ENCODE data around the gene ATP1A1. TPM values are rescaled to one million over a fixed set of nuclear protein-coding genes. Genes with fewer than 3 reads are reported as not detected.

The ATP1A1 gene
- total RNA-seq, 4 donors from 2014 or later = 241 to 757 (median 415) TPM

GRCh38 chr1:116390195-116390594 lies 17.2 kb downstream of the ATP1A1 start:
- 87 to 93% methylated on average over 5 of the region's 5 CpGs for WGBS, 2 donors
- no peak overlapping the region for H3K4me3 ChIP-seq (ENCODE audit: low read depth, poor library complexity, severe bottlenecking)
- intact Hi-C loops (cut with DNase I; ENCODE audit: low total_unique reads) = no loop called here
- no peak for TF ChIP-seq CTCF (IDR thresholded peaks at IDR 0.05)
- TF ChIP-seq POLR2A (IDR thresholded peaks at IDR 0.05) = no peak
- no peak for DNase-seq (ENCODE audit: low spot score in 2 of 2)

- no peak overlapping the region for H3K4me3 ChIP-seq (ENCODE audit: low read depth, poor library complexity, severe bottlenecking)
- no peak for TF ChIP-seq POLR2A (IDR thresholded peaks at IDR 0.05)
- no peak for TF ChIP-seq CTCF (IDR thresholded peaks at IDR 0.05)
- WGBS, 2 donors = 78 to 79% methylated on average over 1 of the region's 1 CpG
- intact Hi-C loops (cut with DNase I; ENCODE audit: low total_unique reads) = no loop called here
- no peak for DNase-seq (ENCODE audit: low spot score in 2 of 2)
Observed at GRCh38 chr1:116391185-116391584, 18.1 kb downstream of the ATP1A1 start.

GRCh38 chr1:116392717-116393404 lies 19.8 kb downstream of the ATP1A1 start:
- no peak for DNase-seq (ENCODE audit: low spot score in 2 of 2)
- intact Hi-C loops (cut with DNase I; ENCODE audit: low total_unique reads) = no loop called here
- no peak overlapping the region for H3K4me3 ChIP-seq (ENCODE audit: low read depth, poor library complexity, severe bottlenecking)
- TF ChIP-seq POLR2A (IDR thresholded peaks at IDR 0.05) (no peak), CTCF (IDR thresholded peaks at IDR 0.05) (no peak)
- 92 to 93% methylated on average over 10 of the region's 10 CpGs for WGBS, 2 donors

GRCh38 chr1:116393792-116394191 lies 20.7 kb downstream of the ATP1A1 start:
- intact Hi-C loops (cut with DNase I; ENCODE audit: low total_unique reads) = no loop called here
- DNase-seq (ENCODE audit: low spot score in 2 of 2) = no peak
- 88 to 92% methylated on average over 2 of the region's 2 CpGs for WGBS, 2 donors
- no peak for TF ChIP-seq POLR2A (IDR thresholded peaks at IDR 0.05)
- TF ChIP-seq CTCF (IDR thresholded peaks at IDR 0.05) = no peak
- H3K4me3 ChIP-seq (ENCODE audit: low read depth, poor library complexity, severe bottlenecking) = no peak overlapping the region

- DNase-seq (ENCODE audit: low spot score in 2 of 2) = no peak
- TF ChIP-seq CTCF (IDR thresholded peaks at IDR 0.05) (no peak), POLR2A (IDR thresholded peaks at IDR 0.05) (no peak)
- intact Hi-C loops (cut with DNase I; ENCODE audit: low total_unique reads) = no loop called here
- 80 to 84% methylated on average over 4 of the region's 4 CpGs for WGBS, 2 donors
- no peak overlapping the region for H3K4me3 ChIP-seq (ENCODE audit: low read depth, poor library complexity, severe bottlenecking)
Observed at GRCh38 chr1:116394270-116394669, 21.2 kb downstream of the ATP1A1 start.

GRCh38 chr1:116396769-116397168 lies 23.7 kb downstream of the ATP1A1 start:
- WGBS, 2 donors = 94 to 100% methylated on average over 1 of the region's 1 CpG
- TF ChIP-seq CTCF (IDR thresholded peaks at IDR 0.05) = no peak
- no peak for TF ChIP-seq POLR2A (IDR thresholded peaks at IDR 0.05)
- no peak overlapping the region for H3K4me3 ChIP-seq (ENCODE audit: low read depth, poor library complexity, severe bottlenecking)
- no peak for DNase-seq (ENCODE audit: low spot score in 2 of 2)
- intact Hi-C loops (cut with DNase I; ENCODE audit: low total_unique reads) = no loop called here

All from lower leg skin (tissue), 4 donors.